ENCODE results near the gene TRIO. TPM values are rescaled to one million over a fixed set of nuclear protein-coding genes. Genes with fewer than 3 reads are reported as not detected.
A peak's percentile ranks its signal among the peaks of the same experiment; 100 is the strongest.

The TRIO gene
- total and polyA plus RNA-seq, 2 donors (not counting 3 experiments of a cell fraction or from before 2014, with no cell fraction given) = 82.9 to 248 TPM

GRCh38 chr5:14183187-14183939 lies 40.2 kb downstream of the TRIO start:
- Histone ChIP-seq H3K27me3 (ENCODE audit: control insufficient read depth in 2 of 2, insufficient read depth in 2 of 2, low read length in 2 of 2) (no peaks in the 10 kb centered on the region), H3K36me3 (ENCODE audit: control insufficient read depth in 2 of 2, extremely low read depth in 1 of 2, insufficient read depth in 2 of 2, low read length in 2 of 2) (no peaks in the 10 kb centered on the region), H3K9ac (replicated peaks; ENCODE audit: extremely low read depth, insufficient read depth, low read length) (no peak overlapping the region), H3K4me1 (ENCODE audit: control insufficient read depth, extremely low read depth, insufficient read depth, low read length) (peaks cover 57% of the 10 kb centered on the region), H3K79me2 (ENCODE audit: control insufficient read depth, insufficient read depth, low read length) (peaks cover 99% of the 10 kb centered on the region), H4K20me1 (replicated peaks; ENCODE audit: control insufficient read depth, extremely low read depth, insufficient read depth, low read length) (no peaks in the 10 kb centered on the region), H3K4me2 (ENCODE audit: insufficient read depth, low read length) (no peak overlapping the region), H3K4me3 (replicated peaks in 1 of 3; ENCODE audit: insufficient read depth in 1 of 3, low read depth in 1 of 3, low read length in 3 of 3) (no peak overlapping the region), H3K9me3 (replicated peaks; ENCODE audit: control insufficient read depth, insufficient read depth, low read length) (no peaks in the 10 kb centered on the region), H3K27ac (ENCODE audit: insufficient read depth, low read depth, low read length) (peak overlapping the region; percentile 18), H2AFZ (ENCODE audit: low read depth, low read length) (no peak overlapping the region), H3K9me1 (replicated peaks; ENCODE audit: control insufficient read depth, extremely low read depth, insufficient read depth, low read length) (no peaks in the 10 kb centered on the region)
- no peak for DNase-seq (ENCODE audit: low read depth, low spot score)
- FAIRE-seq = no peak
- ChIA-PET CTCF (interaction anchor here (0.8 to 1.3 kb wide), 7 partner anchors 15 to 87 kb away, joined by 3 to 5 read pairs (median 4); no protein-coding TSS in a partner anchor), POLR2A (no interaction called here)
- BruUV-seq (replicated peaks) = no TSS peak
- dilution Hi-C loops (cut with MboI; ENCODE audit: extremely low pct_ligation_motif_present, low sequenced_read_pairs) (no loop called here), intact Hi-C loops (cut with micrococcal nuclease) (no loop called here)
- TF ChIP-seq FOS (IDR thresholded peaks at IDR 0.05; ENCODE audit: borderline replicate concordance, insufficient read depth, low read length) = no peak
- no peak for TF ChIP-seq EZH2 (IDR thresholded peaks at IDR 0.05; ENCODE audit: borderline replicate concordance, low read depth, low read length, severe bottlenecking)
- TF ChIP-seq POLR2AphosphoS5 (IDR thresholded peaks at IDR 0.05; ENCODE audit: insufficient read depth, low read depth, low read length) = no peak
- TF ChIP-seq JUN (IDR thresholded peaks at IDR 0.05; ENCODE audit: borderline replicate concordance, insufficient read depth, insufficient read length, low read depth) = no peak
- no peak for TF ChIP-seq GATA2 (IDR thresholded peaks at IDR 0.05; ENCODE audit: insufficient read depth, insufficient read length, low read depth, low read length)
- no peak for TF ChIP-seq MYC (IDR thresholded peaks at IDR 0.05; ENCODE audit: low read depth, low read length)
- TF ChIP-seq MAX (IDR thresholded peaks at IDR 0.05; ENCODE audit: insufficient read depth, insufficient read length) = no peak
- TF ChIP-seq CTCF (IDR thresholded peaks at IDR 0.05; ENCODE audit: extremely low read depth in 1 of 2, insufficient read depth in 1 of 2, low read depth in 1 of 2, low read length in 2 of 2) = no peak
- TF ChIP-seq POLR2A (IDR thresholded peaks at IDR 0.05; ENCODE audit: low read depth, low read length) = no peak
